Kidney (tissue), 14 donors: ENCODE measurements around the gene HP. TPM values are rescaled to one million over a fixed set of nuclear protein-coding genes. Genes with fewer than 3 reads are reported as not detected.

Experiments used
- DNase-seq, 5 donors: peaks; one replicate each; pipeline ENCODE4 v3.0.0-alpha.2; 2013 to 2020
- FAIRE-seq: peaks from 2 replicates; lab custom pipeline; 2012; peaks lifted over from hg19 to GRCh38; lab: Jason Lieb, UNC
- H3K27ac ChIP-seq, 2 donors: one replicate each; pipeline ENCODE4 v1.7.0; 2013; ENCODE audit warnings: low read depth in 2 of 2, low read length in 2 of 2, inconsistent platforms in 1 of 2
- H3K27me3 ChIP-seq: one replicate; pipeline ENCODE4 v1.7.1; 2013; ENCODE audit warnings: low read length, inconsistent platforms; ENCODE audit not compliant: control insufficient read depth, insufficient read depth
- H3K36me3 ChIP-seq, 3 donors: one replicate each; pipeline versions ENCODE4 v1.7.0 to v1.7.1; 2013; ENCODE audit warnings: low read length in 3 of 3, control low read depth in 1 of 3, inconsistent platforms in 1 of 3; ENCODE audit not compliant: insufficient read depth in 3 of 3, control insufficient read depth in 2 of 3
- H3K4me1 ChIP-seq, 3 donors: one replicate each; pipeline versions ENCODE4 v1.7.0 to v1.7.1; 2013; ENCODE audit warnings: low read length in 3 of 3, inconsistent platforms in 1 of 3, low read depth in 1 of 3; ENCODE audit not compliant: control insufficient read depth in 2 of 3, insufficient read depth in 2 of 3
- H3K4me3 ChIP-seq, 3 donors: one replicate each; pipeline versions ENCODE4 v1.7.0 to v1.8.1; 2013; ENCODE audit warnings: low read length in 3 of 3, control low read depth in 1 of 3, inconsistent platforms in 1 of 3
- H3K9ac ChIP-seq, 3 donors: one replicate each; pipeline versions ENCODE4 v1.7.0 to v1.7.1; 2013; ENCODE audit warnings: low read length in 3 of 3, control low read depth in 1 of 3, inconsistent platforms in 1 of 3
- H3K9me3 ChIP-seq, 3 donors: one replicate each; pipeline versions ENCODE4 v1.7.0 to v1.7.1; 2013; ENCODE audit warnings: low read length in 3 of 3, control low read depth in 1 of 3, inconsistent platforms in 1 of 3; ENCODE audit not compliant: control insufficient read depth in 2 of 3, insufficient read depth in 1 of 3
- CTCF ChIP-seq: IDR thresholded peaks from 3 replicates; pipeline ENCODE4 v1.5.1; 2012; ENCODE audit warnings: mild to moderate bottlenecking, moderate library complexity, borderline replicate concordance; ENCODE audit not compliant: insufficient read depth; ENCODE audit errors: extremely low read depth
- intact Hi-C: fragments of 100-400 bp; cut with DNase I; formaldehyde crosslinking; loops from one replicate; pipeline ENCODE4 v1.11.1; 2022
- polyA plus RNA-seq: library from polyadenylated mRNA; stranded (reverse); fragments of 350-450 nt; fragmentation: Illumina TruSeq; extraction: RNeasy Lipid Tissue Mini Kit (QIAGEN cat#74804); gene quantifications from one replicate; pipeline ENCODE4 v1.2.3, GENCODE V29; 2014; ENCODE audit warnings: low read depth, low replicate concordance; ENCODE audit not compliant: insufficient read depth
- total RNA-seq: library from RNA; stranded (reverse); fragmentation: NEBNext Ultra II Directional; extraction: Animal tissue kit (Norgen Biotek cat#: 25700); gene quantifications from one replicate; pipeline ENCODE4 v1.2.1, GENCODE V29; 2021
- donor health status: control.
- donor health status: control.
- donor health status: control.
- donor health status: control.
- donor health status: control.
- donor health status: DM: yes; HTN: yes; CAD: no.
- donor health status: Normal renal cell carcinoma (clear cell type).

HP gene
- total and polyA plus RNA-seq, 2 donors from 2014 or later = 41.4 to 73.9 TPM

GRCh38 chr16:72104905-72105304 is 50.6 kb downstream of the HP start:
- H3K36me3 ChIP-seq = peaks cover 22 to 97% (median 75%) of the 10 kb centered on the region in 3 donors
- no peak for TF ChIP-seq CTCF
- H3K9ac ChIP-seq = no peak overlapping the region
- no peak overlapping the region for H3K4me3 ChIP-seq
- H3K4me1 ChIP-seq = no peaks in the 10 kb centered on the region
- H3K9me3 ChIP-seq = no peaks in the 10 kb centered on the region
- FAIRE-seq (no peak), DNase-seq (no peak)
- no peaks in the 10 kb centered on the region for H3K27me3 ChIP-seq
- intact Hi-C loops = no loop called here
- H3K27ac ChIP-seq = no peak overlapping the region

- no peak for TF ChIP-seq CTCF
- H3K36me3 ChIP-seq = peaks cover 17 to 97% (median 76%) of the 10 kb centered on the region in 3 donors
- DNase-seq (no peak), FAIRE-seq (no peak)
- intact Hi-C loops = no loop called here
- H3K4me1 ChIP-seq = no peaks in the 10 kb centered on the region
- H3K9ac ChIP-seq = no peak overlapping the region
- H3K27ac ChIP-seq = no peak overlapping the region
- no peak overlapping the region for H3K4me3 ChIP-seq
- no peaks in the 10 kb centered on the region for H3K27me3 ChIP-seq
- H3K9me3 ChIP-seq = no peaks in the 10 kb centered on the region
These were observed 51.7 kb downstream of the HP start for GRCh38 chr16:72105978-72106377.

GRCh38 chr16:72107371-72107770 is 53.1 kb downstream of the HP start:
- Histone ChIP-seq H3K9me3 (no peaks in the 10 kb centered on the region), H3K4me1 (no peaks in the 10 kb centered on the region), H3K36me3 (peaks cover 14 to 91% (median 74%) of the 10 kb centered on the region in 3 donors), H3K4me3 (no peak overlapping the region), H3K9ac (no peak overlapping the region), H3K27ac (no peak overlapping the region), H3K27me3 (no peaks in the 10 kb centered on the region)
- intact Hi-C loops = no loop called here
- FAIRE-seq = no peak
- no peak for TF ChIP-seq CTCF
- DNase-seq = no peak

- no peaks in the 10 kb centered on the region for H3K27me3 ChIP-seq
- no peaks in the 10 kb centered on the region for H3K9me3 ChIP-seq
- intact Hi-C loops = no loop called here
- H3K27ac ChIP-seq = no peak overlapping the region
- no peak for TF ChIP-seq CTCF
- H3K36me3 ChIP-seq = peaks cover 5 to 79% (median 63%) of the 10 kb centered on the region in 3 donors
- DNase-seq (no peak), FAIRE-seq (no peak)
- H3K4me1 ChIP-seq = no peaks in the 10 kb centered on the region
- no peak overlapping the region for H3K9ac ChIP-seq
- H3K4me3 ChIP-seq = no peak overlapping the region
These were observed 54.2 kb downstream of the HP start for GRCh38 chr16:72108353-72109102.
